Activated CD4-positive, alpha-beta T cell treated with anti-CD3 and anti-CD28 coated beads for 36 hours (primary cell): ENCODE results near the gene PRKG1. TPM values are rescaled to one million over a fixed set of nuclear protein-coding genes. Genes with fewer than 3 reads are reported as not detected.
"Not testable (repeated sequence)": the region's sequence is repeated elsewhere in the genome, so short reads cannot be mapped to it uniquely, and the experiment has no call there.

Experiments used
- ATAC-seq: fragments of 200-7000 bp; cut with Tn5 transposase; one replicate; pipeline ENCODE4 v1.10.0; 2021; ENCODE audit warnings: mild to moderate bottlenecking, moderate library complexity
- CTCF ChIA-PET: fragments of 350-600 bp; sonication (Branson Sonifier 250); formaldehyde crosslinking; loops from one replicate; lab custom pipeline; 2021; ENCODE audit warnings: antibody characterized with exemption; lab: Charles Lee
- POLR2A ChIA-PET: fragments of 350-600 bp; sonication (Branson Sonifier 250); formaldehyde crosslinking; loops from one replicate; lab custom pipeline; 2021; ENCODE audit warnings: antibody characterized with exemption, inconsistent platforms; lab: Charles Lee
- DNase-seq: peaks from one replicate; pipeline ENCODE4 v3.0.0-alpha.2; 2020
- H3K27ac Mint-ChIP-seq: one replicate; pipeline ENCODE4 v1.8.0; 2021; ENCODE audit warnings: mixed read lengths
- H3K27me3 Mint-ChIP-seq: one replicate; pipeline ENCODE4 v1.8.0; 2021; ENCODE audit warnings: mixed read lengths
- H3K36me3 Mint-ChIP-seq: one replicate; pipeline ENCODE4 v1.8.0; 2021; ENCODE audit warnings: low read depth, mixed read lengths
- H3K4me1 Mint-ChIP-seq: one replicate; pipeline ENCODE4 v1.8.0; 2021; ENCODE audit warnings: mixed read lengths
- H3K4me3 Mint-ChIP-seq: one replicate; pipeline ENCODE4 v1.8.0; 2021; ENCODE audit warnings: mild to moderate bottlenecking, moderate library complexity, mixed read lengths
- H3K9me3 Mint-ChIP-seq: one replicate; pipeline ENCODE4 v1.8.0; 2021; ENCODE audit warnings: low read depth, mixed read lengths
- intact Hi-C, 2 experiments: fragments of 100-400 bp; cut with DNase I in 1 of 2; cut with micrococcal nuclease in 1 of 2; formaldehyde crosslinking; loops; one replicate each; pipeline versions ENCODE4 v1.14.2 to v1.15.1; 2022 to 2024; cut with DNase I, micrococcal nuclease
- total RNA-seq, 2 experiments: library from RNA; stranded (reverse); gene quantifications; one replicate each; pipeline ENCODE4 v1.2.3, GENCODE V29; 2021

The PRKG1 gene
- total RNA-seq, 2 experiments from 2014 or later, result not detected

DNA sequence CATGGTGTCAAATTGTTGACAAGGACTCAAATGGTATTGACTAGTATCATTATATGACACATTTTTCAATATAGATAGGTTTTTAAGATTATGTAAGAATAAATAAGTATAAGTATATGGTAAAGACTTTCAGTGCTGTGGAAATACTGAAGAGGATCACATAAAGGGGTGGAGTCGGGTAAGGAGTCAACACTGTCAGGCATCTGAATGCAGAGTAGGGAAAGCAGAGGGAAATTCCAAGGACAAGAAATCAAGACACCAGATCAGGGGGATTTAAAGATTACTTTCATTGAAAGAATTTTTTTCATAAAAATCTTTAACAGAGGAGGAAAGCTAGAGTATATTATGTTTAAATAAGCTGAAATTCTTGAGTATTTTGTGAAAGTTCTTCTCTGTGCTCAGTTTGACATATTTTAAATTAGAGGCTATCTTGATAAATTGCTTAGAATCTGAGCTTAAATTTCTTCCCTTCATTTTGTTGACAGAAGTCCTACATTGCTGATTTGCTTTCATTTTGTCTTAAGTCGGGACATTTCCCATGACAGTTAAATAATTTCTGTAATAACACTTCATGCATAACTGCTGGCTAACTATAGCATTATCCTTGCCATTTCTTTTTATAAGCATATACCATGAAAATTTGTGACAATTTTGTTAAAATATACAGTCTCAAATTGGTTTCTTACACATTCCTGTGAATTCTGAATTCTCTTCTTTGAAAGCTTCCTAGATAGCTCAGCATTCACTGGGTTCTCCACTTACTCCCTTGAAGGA is 244.3 kb downstream of the PRKG1 start:
- Mint-ChIP-seq H3K27me3 (no peaks in the 10 kb centered on the region), H3K4me1 (no peaks in the 10 kb centered on the region), H3K27ac (no peak overlapping the region), H3K36me3 (no peaks in the 10 kb centered on the region), H3K9me3 (no peaks in the 10 kb centered on the region), H3K4me3 (no peak overlapping the region)
- no peak for ATAC-seq
- ChIA-PET CTCF (interaction anchor here (1.0 kb wide), 1 partner anchor 1718 kb away, joined by 3 read pairs; no protein-coding TSS in a partner anchor), POLR2A (no interaction called here)
- no peak for DNase-seq
- intact Hi-C loops, result no loop called here

DNA sequence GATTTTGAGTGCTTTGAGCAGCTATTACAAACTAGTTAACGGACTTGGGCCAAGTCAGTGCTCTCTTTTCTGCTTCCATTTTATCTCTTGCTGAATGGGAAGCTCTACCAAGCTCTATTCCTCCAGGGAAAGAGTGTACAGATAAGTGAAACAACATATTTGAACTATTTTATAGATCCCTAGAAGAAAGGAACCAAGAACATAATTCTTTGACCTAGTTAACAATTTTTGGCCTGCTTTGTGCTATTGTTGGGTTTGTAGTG is 244.8 kb downstream of the PRKG1 start:
- Mint-ChIP-seq H3K4me1 (no peaks in the 10 kb centered on the region), H3K27me3 (no peaks in the 10 kb centered on the region), H3K9me3 (no peaks in the 10 kb centered on the region)

DNA sequence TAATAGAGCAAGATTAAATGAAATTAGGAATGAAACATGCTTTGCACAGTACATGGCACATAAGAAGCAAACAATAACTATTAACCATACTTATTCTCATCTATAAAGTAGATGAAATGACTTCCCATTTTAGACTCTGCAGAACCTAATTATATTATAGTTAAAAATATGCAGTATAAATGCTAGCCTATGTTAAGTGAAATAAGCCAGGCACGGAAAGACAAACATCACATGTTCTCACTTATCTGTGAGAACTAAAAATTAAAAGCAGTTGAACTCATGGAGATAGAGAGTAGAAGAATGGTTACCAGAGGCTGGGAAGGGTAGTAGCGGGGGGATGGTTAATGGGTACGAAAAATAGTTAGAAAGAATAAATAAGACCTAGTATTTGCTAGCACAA is 247.0 kb downstream of the PRKG1 start:
- H3K4me1 Mint-ChIP-seq, result no peaks in the 10 kb centered on the region
- DNase-seq (no peak), ATAC-seq (no peak)
- CTCF ChIA-PET, result no interaction called here
- no peaks in the 10 kb centered on the region for H3K36me3 Mint-ChIP-seq
- no peaks in the 10 kb centered on the region for H3K27me3 Mint-ChIP-seq
- peaks cover 2% of the 10 kb centered on the region for H3K9me3 Mint-ChIP-seq
- H3K4me3 Mint-ChIP-seq, result no peak overlapping the region
- POLR2A ChIA-PET, result no interaction called here
- intact Hi-C loops, result no loop called here
- H3K27ac Mint-ChIP-seq, result no peak overlapping the region

More for the DNA sequence above, 244.8 kb downstream of the PRKG1 start:
- no peak overlapping the region for H3K27ac Mint-ChIP-seq
- no peak for DNase-seq
- ATAC-seq, result no peak
- no peak overlapping the region for H3K4me3 Mint-ChIP-seq
- H3K36me3 Mint-ChIP-seq, result no peaks in the 10 kb centered on the region
- POLR2A ChIA-PET, result no interaction called here
- intact Hi-C loops, result no loop called here
- CTCF ChIA-PET, result no interaction called here

DNA sequence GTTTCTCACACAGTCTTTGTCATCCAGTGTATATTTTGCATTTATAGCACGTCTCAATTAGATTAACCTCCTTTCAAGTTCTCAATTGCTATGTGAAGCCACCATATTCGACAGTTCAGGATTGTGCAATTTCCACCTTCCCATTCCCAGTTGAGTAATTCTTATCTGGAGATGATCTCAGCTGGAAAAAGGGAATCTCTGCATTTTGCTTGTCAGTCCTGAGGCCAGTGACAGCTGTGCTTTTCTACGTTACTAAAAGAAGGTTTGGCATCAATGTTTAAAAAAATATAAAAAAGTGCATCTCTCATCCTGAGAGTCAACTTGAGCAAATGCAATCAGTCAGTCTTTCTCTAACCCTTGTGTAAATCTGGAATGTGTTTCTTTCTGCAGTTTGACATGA is 247.7 kb downstream of the PRKG1 start:
- DNase-seq (no peak), ATAC-seq (no peak)
- intact Hi-C loops, result no loop called here
- Mint-ChIP-seq H3K4me1 (no peaks in the 10 kb centered on the region), H3K36me3 (no peaks in the 10 kb centered on the region), H3K27ac (no peak overlapping the region), H3K9me3 (peaks cover 2% of the 10 kb centered on the region), H3K27me3 (no peaks in the 10 kb centered on the region), H3K4me3 (no peak overlapping the region)
- ChIA-PET CTCF (no interaction called here), POLR2A (no interaction called here)

DNA sequence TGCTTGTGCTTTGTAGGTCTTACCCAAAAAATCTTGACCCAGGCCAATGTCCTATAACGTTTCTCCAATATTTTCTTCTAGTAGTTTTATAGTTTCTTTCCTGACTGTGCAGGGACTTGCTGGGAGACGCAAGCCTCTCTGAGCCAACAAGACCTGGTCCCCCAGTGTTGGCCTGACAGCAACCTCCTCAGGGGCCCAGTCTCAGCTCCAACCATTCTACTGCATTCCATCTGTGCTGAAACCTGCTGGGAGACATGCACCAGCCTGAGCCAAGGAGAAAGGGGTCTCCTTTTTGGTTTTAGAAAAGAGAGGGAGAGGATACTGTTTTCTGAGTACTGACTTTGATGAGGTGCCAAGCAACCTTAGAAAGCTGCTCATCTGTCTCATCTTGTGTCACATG is 251.4 kb downstream of the PRKG1 start:
- no peak overlapping the region for H3K4me3 Mint-ChIP-seq
- no peaks in the 10 kb centered on the region for H3K27me3 Mint-ChIP-seq
- no peak overlapping the region for H3K27ac Mint-ChIP-seq
- peaks cover 2% of the 10 kb centered on the region for H3K9me3 Mint-ChIP-seq
- ChIA-PET POLR2A (no interaction called here), CTCF (no interaction called here)
- intact Hi-C loops, result no loop called here
- DNase-seq (no peak), ATAC-seq (no peak)
- no peaks in the 10 kb centered on the region for H3K36me3 Mint-ChIP-seq
- no peaks in the 10 kb centered on the region for H3K4me1 Mint-ChIP-seq

DNA sequence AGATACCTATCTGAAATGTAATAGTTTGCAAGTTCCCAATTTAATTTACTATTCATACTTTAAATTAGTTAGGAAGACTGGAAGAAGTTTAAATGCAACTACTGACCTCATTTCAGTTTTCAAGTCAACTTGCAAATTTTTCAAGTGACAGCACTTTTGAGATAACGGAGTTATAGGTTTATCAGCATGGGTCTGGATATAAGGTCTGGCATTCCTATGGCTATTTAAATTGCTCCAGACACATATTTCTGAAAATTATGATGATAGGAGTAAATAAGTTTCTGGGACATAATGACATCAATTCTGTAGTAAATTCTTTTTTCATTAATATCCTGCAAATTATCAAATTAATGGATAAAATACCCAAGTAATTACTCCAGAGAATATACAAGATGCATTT is 251.9 kb downstream of the PRKG1 start:
- Mint-ChIP-seq H3K36me3 (no peaks in the 10 kb centered on the region), H3K27ac (no peak overlapping the region), H3K4me3 (no peak overlapping the region), H3K9me3 (peaks cover 2% of the 10 kb centered on the region), H3K27me3 (no peaks in the 10 kb centered on the region), H3K4me1 (no peaks in the 10 kb centered on the region)
- intact Hi-C loops, result no loop called here
- ChIA-PET CTCF (interaction anchor here (0.6 to 1.1 kb wide), 2 partner anchors 10 to 25 kb away, joined by 3 read pairs; no protein-coding TSS in a partner anchor), POLR2A (no interaction called here)
- no peak for ATAC-seq
- no peak for DNase-seq

DNA sequence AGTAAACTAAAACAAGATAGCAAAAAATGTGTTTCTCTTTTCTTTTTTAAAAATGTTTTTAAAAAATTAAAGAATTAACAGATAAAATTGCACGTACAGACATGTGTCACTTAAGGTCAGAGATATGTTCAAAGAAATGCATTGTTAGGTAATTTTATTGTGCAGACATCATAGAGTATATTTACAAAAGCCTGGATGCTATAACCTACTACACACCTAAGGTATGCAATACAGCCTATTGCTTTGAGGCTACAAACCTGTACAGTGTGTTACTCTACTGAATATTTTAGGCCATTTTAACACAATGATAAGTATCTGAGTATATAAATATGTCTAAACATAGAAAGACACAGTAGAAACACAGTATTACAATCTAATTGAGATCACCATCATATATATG is 253.1 kb downstream of the PRKG1 start:
- ChIA-PET CTCF (no interaction called here), POLR2A (no interaction called here)
- Mint-ChIP-seq H3K4me3 (no peak overlapping the region), H3K27ac (no peak overlapping the region), H3K9me3 (peaks cover 2% of the 10 kb centered on the region), H3K36me3 (no peaks in the 10 kb centered on the region), H3K27me3 (no peaks in the 10 kb centered on the region), H3K4me1 (no peaks in the 10 kb centered on the region)
- intact Hi-C loops, result no loop called here
- ATAC-seq, result no peak
- DNase-seq, result no peak

DNA sequence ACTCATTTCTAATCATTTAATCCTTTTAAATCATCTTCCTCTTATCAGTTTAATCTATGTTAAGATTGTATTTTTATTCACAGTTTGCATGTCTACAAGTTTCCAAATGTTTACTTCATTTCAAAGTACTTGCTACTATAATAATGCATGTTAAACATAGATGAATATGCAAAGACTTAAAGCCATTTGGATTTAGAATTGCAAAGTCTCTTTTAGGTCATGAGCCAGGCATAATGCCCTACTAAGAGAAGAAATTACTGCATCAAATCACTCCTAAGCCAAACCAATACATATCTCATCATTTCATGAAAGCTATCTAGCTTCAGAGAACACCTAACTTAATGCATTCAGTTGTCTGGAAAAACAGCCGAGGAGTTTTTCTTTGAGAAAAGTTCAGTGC is 266.1 kb downstream of the PRKG1 start:
- POLR2A ChIA-PET, result no interaction called here
- no peaks in the 10 kb centered on the region for H3K27me3 Mint-ChIP-seq
- ATAC-seq, result no peak
- no peak for DNase-seq
- H3K4me1 Mint-ChIP-seq, result no peaks in the 10 kb centered on the region
- CTCF ChIA-PET, result interaction anchor here (0.9 kb wide), 1 partner anchor 9 kb away, joined by 3 read pairs; no protein-coding TSS in a partner anchor
- intact Hi-C loops, result no loop called here
- no peaks in the 10 kb centered on the region for H3K36me3 Mint-ChIP-seq
- no peak overlapping the region for H3K27ac Mint-ChIP-seq
- no peaks in the 10 kb centered on the region for H3K9me3 Mint-ChIP-seq
- no peak overlapping the region for H3K4me3 Mint-ChIP-seq

DNA sequence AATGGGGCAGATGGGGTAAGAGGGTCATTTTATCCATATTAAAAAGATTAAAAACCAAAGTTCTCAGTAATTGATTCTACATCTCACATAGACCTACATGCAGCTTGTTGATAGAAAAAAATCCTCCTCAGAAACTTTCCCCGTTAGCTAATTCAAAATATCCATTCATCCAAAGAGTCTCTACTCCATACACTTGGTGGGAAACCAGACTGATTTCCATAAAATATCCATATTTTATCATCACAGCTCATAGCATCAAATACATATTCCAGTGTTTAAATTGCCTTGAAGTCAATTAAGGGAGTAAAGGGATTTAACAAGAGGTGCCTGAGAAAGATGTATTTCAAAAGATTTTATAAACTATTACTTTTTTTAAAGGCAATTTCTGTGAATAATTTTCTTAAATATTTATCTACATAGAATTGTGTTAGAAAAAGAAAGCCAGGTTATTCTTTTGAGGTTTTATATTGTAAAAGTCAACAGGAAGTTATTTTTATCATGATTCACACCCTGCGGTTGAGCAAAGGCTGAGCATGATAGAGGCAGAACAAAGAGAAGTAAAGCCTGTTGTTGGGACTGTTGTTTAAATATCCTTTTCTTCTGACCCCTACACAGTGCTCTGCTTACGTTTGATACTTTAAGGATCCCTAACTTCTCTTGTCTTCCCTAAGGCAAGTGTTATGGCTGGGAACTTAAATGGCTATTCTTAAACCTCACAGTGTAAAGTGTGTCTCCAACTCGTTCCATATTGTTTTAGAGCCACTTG is 266.7 kb downstream of the PRKG1 start:
- ATAC-seq, result no peak
- Mint-ChIP-seq H3K4me3 (no peak overlapping the region), H3K9me3 (no peaks in the 10 kb centered on the region), H3K27ac (no peak overlapping the region), H3K36me3 (no peaks in the 10 kb centered on the region), H3K27me3 (no peaks in the 10 kb centered on the region), H3K4me1 (no peaks in the 10 kb centered on the region)
- CTCF ChIA-PET, result interaction anchor here (0.9 kb wide), 1 partner anchor 9 kb away, joined by 3 read pairs; no protein-coding TSS in a partner anchor
- intact Hi-C loops, result no loop called here
- POLR2A ChIA-PET, result no interaction called here
- no peak for DNase-seq

DNA sequence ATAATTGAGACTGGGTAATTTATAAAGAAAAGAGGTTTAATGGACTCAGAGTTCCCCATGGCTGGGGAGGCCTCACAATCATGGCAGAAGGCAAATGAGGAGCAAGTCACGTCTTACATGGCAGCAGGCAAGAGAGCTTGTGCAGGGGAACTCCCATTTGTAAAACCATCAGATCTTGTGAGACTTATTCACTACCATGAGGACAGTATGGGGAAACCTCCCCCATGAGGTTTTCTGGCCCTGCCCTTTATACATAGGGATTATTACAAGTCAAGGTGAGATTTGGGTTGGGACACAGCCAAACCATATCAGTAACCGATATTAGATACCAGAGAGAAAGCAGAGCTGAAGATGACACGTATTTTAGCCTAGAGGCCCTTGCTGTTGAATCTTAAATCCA is 267.5 kb downstream of the PRKG1 start:
- intact Hi-C loops, ATAC-seq, H3K4me3 Mint-ChIP-seq, H3K36me3 Mint-ChIP-seq, H3K4me1 Mint-ChIP-seq, H3K9me3 Mint-ChIP-seq, CTCF ChIA-PET, H3K27ac Mint-ChIP-seq, POLR2A ChIA-PET, H3K27me3 Mint-ChIP-seq, DNase-seq: not testable (repeated sequence)

DNA sequence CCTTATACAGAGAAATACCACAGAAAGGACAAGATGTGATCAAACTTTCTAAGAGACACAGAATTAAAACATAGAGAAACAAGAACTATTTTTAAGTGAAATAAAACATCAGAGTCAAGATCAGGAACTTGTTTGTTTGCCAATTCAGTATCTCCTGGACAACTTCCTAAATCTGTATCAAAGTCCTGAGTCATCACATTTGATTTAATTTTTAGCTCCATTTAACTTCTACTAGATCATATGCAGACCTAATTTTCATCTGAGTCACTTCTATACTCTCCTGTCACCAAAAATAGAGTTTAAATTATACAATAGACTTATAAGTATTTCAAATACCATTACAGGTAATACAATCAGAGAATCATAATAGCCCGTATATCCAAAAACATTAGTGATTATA is 268.1 kb downstream of the PRKG1 start:
- Mint-ChIP-seq H3K4me1 (no peaks in the 10 kb centered on the region), H3K36me3 (no peaks in the 10 kb centered on the region), H3K4me3 (no peak overlapping the region), H3K27ac (no peak overlapping the region), H3K9me3 (no peaks in the 10 kb centered on the region), H3K27me3 (no peaks in the 10 kb centered on the region)
- DNase-seq, result no peak
- ChIA-PET CTCF (no interaction called here), POLR2A (no interaction called here)
- ATAC-seq, result no peak
- intact Hi-C loops, result no loop called here

DNA sequence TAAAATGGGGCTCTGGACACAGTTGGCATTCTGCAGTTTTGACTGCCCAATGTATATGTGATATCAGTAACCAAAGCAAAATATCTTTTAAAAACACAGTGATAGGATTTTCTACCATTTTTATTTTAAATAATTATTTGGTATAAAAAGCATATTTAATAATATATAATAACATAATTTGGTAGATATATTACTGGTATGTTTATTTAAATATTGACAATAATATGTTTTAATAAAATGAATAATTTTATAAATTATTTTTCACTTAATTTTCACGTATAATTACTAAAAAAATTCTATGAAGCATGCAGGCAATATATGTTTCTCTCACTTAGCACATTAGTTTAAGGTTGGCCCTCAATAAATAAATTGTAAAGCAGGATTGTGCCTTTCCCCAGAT is 269.1 kb downstream of the PRKG1 start:
- H3K27me3 Mint-ChIP-seq, result no peaks in the 10 kb centered on the region
- no peaks in the 10 kb centered on the region for H3K9me3 Mint-ChIP-seq
- ATAC-seq (no peak), DNase-seq (no peak)
- intact Hi-C loops, result no loop called here
- H3K4me1 Mint-ChIP-seq, result no peaks in the 10 kb centered on the region
- POLR2A ChIA-PET, result no interaction called here
- CTCF ChIA-PET, result interaction anchor here (0.6 kb wide), 1 partner anchor 157 kb away, joined by 3 read pairs; no protein-coding TSS in a partner anchor
- H3K4me3 Mint-ChIP-seq, result no peak overlapping the region
- H3K27ac Mint-ChIP-seq, result no peak overlapping the region
- no peaks in the 10 kb centered on the region for H3K36me3 Mint-ChIP-seq
